ENCODE measurements around the gene ETV5.

ETV5 gene

DNA sequence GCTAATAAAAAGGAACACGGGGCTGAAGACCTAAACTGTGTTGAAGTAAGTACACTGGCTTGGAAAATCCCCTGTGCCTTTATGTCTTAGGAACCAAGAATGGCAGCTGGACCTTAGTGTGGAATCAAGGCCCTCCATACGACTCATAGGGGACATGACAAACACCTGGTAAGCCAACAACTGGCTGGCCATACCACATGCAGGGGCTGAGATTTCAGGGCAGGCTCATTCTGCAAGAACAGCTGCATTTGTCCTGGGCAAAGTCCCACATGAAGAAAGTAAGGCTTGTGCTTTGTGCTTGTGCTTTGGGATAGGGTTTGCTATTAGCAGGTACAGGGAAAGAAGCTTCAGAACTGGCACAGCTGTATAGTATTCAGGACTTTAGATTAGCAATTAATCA, 18.0 kb downstream of the ETV5 start:
- TF ChIP-seq, protein P1, sequence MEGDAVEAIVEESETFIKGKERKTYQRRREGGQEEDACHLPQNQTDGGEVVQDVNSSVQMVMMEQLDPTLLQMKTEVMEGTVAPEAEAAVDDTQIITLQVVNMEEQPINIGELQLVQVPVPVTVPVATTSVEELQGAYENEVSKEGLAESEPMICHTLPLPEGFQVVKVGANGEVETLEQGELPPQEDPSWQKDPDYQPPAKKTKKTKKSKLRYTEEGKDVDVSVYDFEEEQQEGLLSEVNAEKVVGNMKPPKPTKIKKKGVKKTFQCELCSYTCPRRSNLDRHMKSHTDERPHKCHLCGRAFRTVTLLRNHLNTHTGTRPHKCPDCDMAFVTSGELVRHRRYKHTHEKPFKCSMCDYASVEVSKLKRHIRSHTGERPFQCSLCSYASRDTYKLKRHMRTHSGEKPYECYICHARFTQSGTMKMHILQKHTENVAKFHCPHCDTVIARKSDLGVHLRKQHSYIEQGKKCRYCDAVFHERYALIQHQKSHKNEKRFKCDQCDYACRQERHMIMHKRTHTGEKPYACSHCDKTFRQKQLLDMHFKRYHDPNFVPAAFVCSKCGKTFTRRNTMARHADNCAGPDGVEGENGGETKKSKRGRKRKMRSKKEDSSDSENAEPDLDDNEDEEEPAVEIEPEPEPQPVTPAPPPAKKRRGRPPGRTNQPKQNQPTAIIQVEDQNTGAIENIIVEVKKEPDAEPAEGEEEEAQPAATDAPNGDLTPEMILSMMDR (IDR thresholded peaks at IDR 0.05; ENCODE audit: insufficient read depth, low read depth, low read length, missing control alignments), result no peak
- DNase-seq (ENCODE audit: low read depth), result no peak
- no peak overlapping the region for H3K4me3 ChIP-seq (ENCODE audit: low read length)

DNA sequence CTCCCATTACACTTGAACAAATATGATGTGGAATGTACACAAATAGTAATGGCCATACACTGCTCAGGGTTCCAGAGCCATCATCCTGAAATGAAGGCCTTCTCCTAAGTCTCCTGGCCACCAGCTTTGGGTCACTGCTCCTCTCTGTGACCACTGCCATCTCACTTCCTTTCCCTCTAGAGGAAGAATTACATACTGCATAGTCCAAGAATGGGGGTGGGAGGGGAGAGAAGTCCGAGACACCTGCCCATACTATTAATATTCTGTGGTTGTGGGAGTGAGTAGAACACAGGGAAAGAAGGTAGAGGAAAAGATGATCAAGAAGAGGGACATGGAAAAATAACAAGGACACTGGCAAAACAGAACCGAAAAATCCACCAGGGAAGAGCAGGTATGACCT, 20.6 kb downstream of the ETV5 start:
- H3K4me3 ChIP-seq (ENCODE audit: low read length), result no peak overlapping the region
- TF ChIP-seq, protein P1 (IDR thresholded peaks at IDR 0.05; ENCODE audit: insufficient read depth, low read depth, low read length, missing control alignments), result no peak
- no peak for DNase-seq (ENCODE audit: low read depth)

DNA sequence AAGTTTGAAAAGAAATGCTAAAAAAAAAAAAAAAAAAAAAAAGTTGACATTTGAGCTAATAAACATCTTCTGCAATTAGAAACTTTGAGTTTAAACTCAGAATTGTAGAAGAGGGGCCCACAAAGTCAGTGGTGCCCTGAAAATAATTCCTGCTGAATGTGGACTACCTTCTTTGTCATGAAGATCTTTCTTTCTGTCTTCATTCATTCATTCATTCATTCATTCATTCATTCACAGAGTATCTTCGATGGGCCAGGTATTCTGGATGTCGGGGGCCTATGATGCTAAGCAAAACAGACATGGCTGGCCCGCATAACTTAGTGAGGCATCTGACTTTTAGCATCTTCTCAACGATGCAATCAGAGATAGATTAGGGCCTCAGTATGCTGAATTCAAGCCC, 24.6 kb downstream of the ETV5 start:
- TF ChIP-seq, protein P1 (IDR thresholded peaks at IDR 0.05; ENCODE audit: insufficient read depth, low read depth, low read length, missing control alignments), result no peak
- no peak overlapping the region for H3K4me3 ChIP-seq (ENCODE audit: low read length)
- no peak for DNase-seq (ENCODE audit: low read depth)

DNA sequence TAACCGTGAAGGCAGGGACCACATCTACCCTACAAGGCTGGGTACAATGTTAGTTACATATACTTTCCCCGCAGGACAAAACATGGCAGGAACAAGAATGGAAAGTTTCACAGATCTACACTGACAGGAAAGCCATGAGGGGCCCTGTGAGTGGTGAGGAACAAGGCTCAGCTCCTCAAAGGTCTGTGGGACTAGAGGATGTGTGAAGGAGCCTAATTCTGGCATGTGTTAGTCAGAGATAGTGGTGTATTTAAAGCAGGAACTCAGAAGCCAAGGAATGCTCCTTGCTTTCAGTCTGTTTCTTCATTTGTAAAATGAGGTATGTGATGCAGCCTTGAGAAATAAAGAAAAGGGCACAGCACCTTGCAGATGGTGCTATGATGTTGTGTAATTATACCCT, 25.1 kb downstream of the ETV5 start:
- no peak for DNase-seq (ENCODE audit: low read depth)
- TF ChIP-seq, protein P1 (IDR thresholded peaks at IDR 0.05; ENCODE audit: insufficient read depth, low read depth, low read length, missing control alignments), result no peak
- H3K4me3 ChIP-seq (ENCODE audit: low read length), result no peak overlapping the region

DNA sequence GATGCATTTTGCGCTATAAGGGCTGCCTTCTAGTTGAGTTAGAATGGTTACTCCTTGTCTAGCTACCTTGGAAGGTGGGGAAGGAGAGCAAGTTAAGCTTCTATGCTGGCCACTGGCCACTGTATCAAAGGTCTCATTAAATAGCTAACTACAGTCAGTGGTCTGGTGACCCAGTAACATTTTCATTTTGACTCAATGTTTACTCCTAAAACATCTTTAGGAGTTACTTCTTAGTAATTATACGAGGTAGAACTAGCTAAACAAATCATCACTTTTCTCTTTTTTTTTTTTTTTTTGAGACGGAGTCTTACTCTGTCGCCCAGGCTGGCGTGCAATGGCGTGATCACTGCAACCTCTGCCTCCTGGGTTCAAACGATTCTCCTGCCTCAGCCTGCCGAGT, 26.7 kb downstream of the ETV5 start:
- TF ChIP-seq, protein P1 (IDR thresholded peaks at IDR 0.05; ENCODE audit: insufficient read depth, low read depth, low read length, missing control alignments), result no peak
- DNase-seq (ENCODE audit: low read depth), result no peak
- no peak overlapping the region for H3K4me3 ChIP-seq (ENCODE audit: low read length)

DNA sequence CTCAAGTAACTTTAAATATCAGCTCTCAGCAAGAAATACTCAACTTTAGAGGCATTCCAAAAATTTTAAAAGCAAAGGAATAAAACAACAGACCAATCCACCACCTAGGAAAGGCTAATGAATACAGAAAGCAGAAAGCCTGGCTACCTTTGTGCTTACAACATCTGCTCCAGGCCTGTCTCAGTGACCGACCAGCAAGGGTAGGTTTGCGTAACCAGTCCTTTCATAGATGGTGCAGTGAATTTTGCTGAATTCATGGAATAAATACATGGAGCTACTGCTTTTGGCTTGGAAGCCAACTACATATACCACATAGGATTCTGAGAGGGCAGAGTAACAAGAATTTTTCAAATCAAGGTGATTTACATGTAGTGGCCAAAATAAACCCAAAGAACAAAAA, 27.2 kb downstream of the ETV5 start:
- TF ChIP-seq, protein P1 (IDR thresholded peaks at IDR 0.05; ENCODE audit: insufficient read depth, low read depth, low read length, missing control alignments), result no peak
- DNase-seq (ENCODE audit: low read depth), result no peak
- no peak overlapping the region for H3K4me3 ChIP-seq (ENCODE audit: low read length)

DNA sequence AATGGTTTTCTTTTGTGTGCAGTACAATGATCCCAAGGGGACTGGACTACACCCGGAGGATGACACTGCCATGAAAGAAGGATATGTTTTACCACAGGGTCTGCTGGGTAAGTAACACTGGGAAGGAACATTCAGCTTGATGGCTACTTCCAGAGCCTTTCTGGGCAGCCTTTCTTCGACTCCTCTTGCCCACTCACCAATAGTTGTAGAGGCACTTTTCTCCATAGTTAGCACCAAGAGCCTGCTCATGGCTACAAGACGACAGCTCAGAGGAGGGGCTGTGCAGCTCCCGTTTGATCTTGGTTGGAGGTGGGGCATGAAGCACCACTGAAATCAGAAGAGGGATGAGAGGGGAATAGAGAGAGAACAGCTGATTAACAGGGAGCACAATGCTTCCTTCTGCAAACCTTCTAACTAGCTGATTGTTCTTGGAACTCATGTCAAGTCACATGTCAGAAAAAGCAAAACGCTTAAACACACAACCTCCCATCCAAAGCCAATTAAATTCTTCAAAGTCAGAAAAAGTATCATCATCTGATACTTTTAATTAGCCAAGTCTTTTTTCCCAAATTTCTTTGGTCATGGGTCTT, 27.9 kb downstream of the ETV5 start:
- no peak overlapping the region for H3K4me3 ChIP-seq (ENCODE audit: low read length)
- TF ChIP-seq, protein P1 (IDR thresholded peaks at IDR 0.05; ENCODE audit: insufficient read depth, low read depth, low read length, missing control alignments), result no peak
- DNase-seq (ENCODE audit: low read depth), result no peak
